HG03196 (cell line): ENCODE results near the gene TACR1.

Experiments used
- ATAC-seq: cut with Tn5 transposase; IDR thresholded peaks from one replicate; pipeline ENCODE4 v1.9.1; 2021; ENCODE audit not compliant: unreplicated experiment

Gene TACR1

GRCh38 chr2:75025216-75025615, 174.1 kb downstream of the TACR1 start:
- no peak for ATAC-seq

GRCh38 chr2:75023666-75024455, 175.5 kb downstream of the TACR1 start:
- ATAC-seq, result no peak

GRCh38 chr2:75022516-75022915, 176.8 kb downstream of the TACR1 start:
- ATAC-seq, result no peak

GRCh38 chr2:75021672-75022071, 177.6 kb downstream of the TACR1 start:
- ATAC-seq, result no peak

GRCh38 chr2:75020476-75020875, 178.8 kb downstream of the TACR1 start:
- ATAC-seq, result no peak

GRCh38 chr2:75019790-75020189, 179.5 kb downstream of the TACR1 start:
- ATAC-seq, result no peak

GRCh38 chr2:75018162-75018561, 181.2 kb downstream of the TACR1 start:
- ATAC-seq, result no peak

GRCh38 chr2:75012080-75012479, 187.2 kb downstream of the TACR1 start:
- ATAC-seq, result no peak

- no peak for ATAC-seq
These were observed 188.7 kb downstream of the TACR1 start for GRCh38 chr2:75010571-75010970.

GRCh38 chr2:75007819-75008218, 191.5 kb downstream of the TACR1 start:
- ATAC-seq, result no peak

GRCh38 chr2:75007061-75007460, 192.3 kb downstream of the TACR1 start:
- ATAC-seq, result no peak

- ATAC-seq, result no peak
These were observed 193.3 kb downstream of the TACR1 start for GRCh38 chr2:75006041-75006440.

- ATAC-seq, result no peak
These were observed 195.5 kb downstream of the TACR1 start for GRCh38 chr2:75003773-75004172.

GRCh38 chr2:75003276-75003675, 196.0 kb downstream of the TACR1 start:
- ATAC-seq, result no peak

- ATAC-seq, result no peak
These were observed 197.3 kb downstream of the TACR1 start for GRCh38 chr2:75002007-75002406.

- no peak for ATAC-seq
These were observed 199.9 kb downstream of the TACR1 start for GRCh38 chr2:74999468-74999867.
